PC-3 (cell line): ENCODE data around the gene TNFRSF12A. TPM values are rescaled to one million over a fixed set of nuclear protein-coding genes. Genes with fewer than 3 reads are reported as not detected.

Experiments used
- ATAC-seq: fragments of 200-7000 bp; cut with Tn5 transposase; 2 replicates; pipeline ENCODE4 v1.9.1; 2020; ENCODE audit warnings: mild to moderate bottlenecking, moderate library complexity
- BruUV-seq: library from RNA; stranded (reverse); fragments of 400-500 nt; replicated peaks from 2 replicates; lab custom pipeline; 2021; lab: Mats Ljungman, UMichigan
- CTCF ChIA-PET: fragments of 300-600 bp; sonication (Branson Sonifier 250); formaldehyde crosslinking; loops from one replicate; lab custom pipeline; 2022; ENCODE audit warnings: antibody characterized with exemption; lab: Charles Lee
- POLR2A ChIA-PET: fragments of 300-600 bp; sonication (Branson Sonifier 250); formaldehyde crosslinking; loops from one replicate; lab custom pipeline; 2022; ENCODE audit warnings: antibody characterized with exemption; ENCODE audit not compliant: unreplicated experiment; lab: Charles Lee
- DNase-seq: peaks from one replicate; pipeline ENCODE4 v3.0.0-alpha.2; 2015
- H2AFZ ChIP-seq: fragments of 300-600 bp; sonication (generic); 2 replicates; pipeline ENCODE4 v1.6.0; 2016; ENCODE audit warnings: antibody characterized with exemption, low read length
- H3F3A ChIP-seq: fragments of 300-600 bp; sonication (generic); one replicate; pipeline ENCODE4 v1.6.0; 2017; ENCODE audit warnings: antibody characterized with exemption, low read length, control low read depth, mild to moderate bottlenecking; ENCODE audit not compliant: unreplicated experiment
- H3K27ac ChIP-seq: fragments of 300-600 bp; sonication (generic); 2 replicates; pipeline ENCODE4 v1.5.1; 2016; ENCODE audit warnings: mild to moderate bottlenecking, low read length
- H3K27me3 ChIP-seq: fragments of 300-600 bp; sonication (generic); 2 replicates; pipeline ENCODE4 v1.6.1; 2016; ENCODE audit warnings: low read length, mixed read lengths
- H3K36me3 ChIP-seq: fragments of 300-600 bp; sonication (generic); 2 replicates; pipeline ENCODE4 v1.6.1; 2016; ENCODE audit warnings: low read depth, mixed run types, low read length, mixed read lengths
- H3K4me1 ChIP-seq: fragments of 300-600 bp; sonication (generic); 2 replicates; pipeline ENCODE4 v1.5.1; 2016; ENCODE audit warnings: low read length; ENCODE audit not compliant: insufficient read depth
- H3K4me2 ChIP-seq: fragments of 300-600 bp; sonication (generic); 2 replicates; pipeline ENCODE4 v1.6.0; 2016; ENCODE audit warnings: low read length
- H3K4me3 ChIP-seq: fragments of 300-600 bp; sonication (generic); 2 replicates; pipeline ENCODE4 v1.5.1; 2016; ENCODE audit warnings: mild to moderate bottlenecking, low read length, mixed read lengths
- H3K79me2 ChIP-seq: fragments of 300-600 bp; sonication (generic); 2 replicates; pipeline ENCODE4 v1.6.1; 2017; ENCODE audit warnings: low read length, mixed read lengths
- H3K9ac ChIP-seq: fragments of 300-600 bp; sonication (generic); 2 replicates; pipeline ENCODE4 v1.6.0; 2016; ENCODE audit warnings: mild to moderate bottlenecking, low read length
- H3K9me2 ChIP-seq: fragments of 300-600 bp; sonication (generic); replicated peaks from 2 replicates; pipeline ENCODE4 v1.6.1; 2016; ENCODE audit warnings: mixed run types, low read length, mixed read lengths
- H3K9me3 ChIP-seq: fragments of 300-600 bp; sonication (generic); 2 replicates; pipeline ENCODE4 v1.6.1; 2016; ENCODE audit warnings: low read length, mixed read lengths
- H4K20me1 ChIP-seq: fragments of 300-600 bp; sonication (generic); 2 replicates; pipeline ENCODE4 v1.6.1; 2016; ENCODE audit warnings: low read length, mixed read lengths
- EZH2 ChIP-seq: fragments of 300-600 bp; sonication (generic); IDR thresholded peaks from one replicate; pipeline ENCODE4 v1.6.1; 2017; ENCODE audit warnings: antibody characterized with exemption, mild to moderate bottlenecking, low read length; ENCODE audit not compliant: unreplicated experiment
- EZH2phosphoT487 ChIP-seq: fragments of 300-600 bp; sonication (generic); IDR thresholded peaks from 2 replicates; pipeline ENCODE4 v1.6.1; 2018; ENCODE audit warnings: mild to moderate bottlenecking, antibody characterized with exemption, low read length, borderline replicate concordance
- intact Hi-C: fragments of 100-400 bp; cut with micrococcal nuclease; formaldehyde crosslinking; loops from 2 replicates; pipeline ENCODE4 v1.9.0; 2023
- total RNA-seq: library from RNA; depleted of rRNA; stranded (reverse); fragments of >200 nt; gene quantifications from 2 replicates; pipeline ENCODE4 v1.2.3, GENCODE V29; 2014
- TF ChIP-seq, protein P1 (sequence below): fragments of 300-600 bp; sonication (generic); conservative IDR thresholded peaks from 2 replicates; pipeline ENCODE4 v1.5.1; 2017; ENCODE audit warnings: antibody characterized with exemption, low read depth, mild to moderate bottlenecking, low read length

Gene TNFRSF12A
- total RNA-seq, 1 experiment from 2014 or later: 713 TPM

GRCh38 chr16:2987286-2987685 lies 32.9 kb upstream of the TNFRSF12A start:
- Histone ChIP-seq H3K9ac (no peak overlapping the region), H3K4me2 (no peak overlapping the region), H3K4me3 (no peak overlapping the region), H3F3A (no peaks in the 10 kb centered on the region), H3K36me3 (no peaks in the 10 kb centered on the region), H3K27me3 (no peaks in the 10 kb centered on the region), H3K27ac (no peak overlapping the region), H4K20me1 (no peaks in the 10 kb centered on the region), H3K9me3 (no peaks in the 10 kb centered on the region), H3K79me2 (no peaks in the 10 kb centered on the region), H3K9me2 (no peaks in the 10 kb centered on the region), H3K4me1 (peaks cover 8% of the 10 kb centered on the region), H2AFZ (no peak overlapping the region)
- no TSS peak for BruUV-seq
- ATAC-seq: no peak
- ChIA-PET CTCF (no interaction called here), POLR2A (no interaction called here)
- DNase-seq: no peak
- TF ChIP-seq, protein P1, sequence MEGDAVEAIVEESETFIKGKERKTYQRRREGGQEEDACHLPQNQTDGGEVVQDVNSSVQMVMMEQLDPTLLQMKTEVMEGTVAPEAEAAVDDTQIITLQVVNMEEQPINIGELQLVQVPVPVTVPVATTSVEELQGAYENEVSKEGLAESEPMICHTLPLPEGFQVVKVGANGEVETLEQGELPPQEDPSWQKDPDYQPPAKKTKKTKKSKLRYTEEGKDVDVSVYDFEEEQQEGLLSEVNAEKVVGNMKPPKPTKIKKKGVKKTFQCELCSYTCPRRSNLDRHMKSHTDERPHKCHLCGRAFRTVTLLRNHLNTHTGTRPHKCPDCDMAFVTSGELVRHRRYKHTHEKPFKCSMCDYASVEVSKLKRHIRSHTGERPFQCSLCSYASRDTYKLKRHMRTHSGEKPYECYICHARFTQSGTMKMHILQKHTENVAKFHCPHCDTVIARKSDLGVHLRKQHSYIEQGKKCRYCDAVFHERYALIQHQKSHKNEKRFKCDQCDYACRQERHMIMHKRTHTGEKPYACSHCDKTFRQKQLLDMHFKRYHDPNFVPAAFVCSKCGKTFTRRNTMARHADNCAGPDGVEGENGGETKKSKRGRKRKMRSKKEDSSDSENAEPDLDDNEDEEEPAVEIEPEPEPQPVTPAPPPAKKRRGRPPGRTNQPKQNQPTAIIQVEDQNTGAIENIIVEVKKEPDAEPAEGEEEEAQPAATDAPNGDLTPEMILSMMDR: no peak
- TF ChIP-seq EZH2 (no peak), EZH2phosphoT487 (no peak)
- intact Hi-C loops: no loop called here

DNA sequence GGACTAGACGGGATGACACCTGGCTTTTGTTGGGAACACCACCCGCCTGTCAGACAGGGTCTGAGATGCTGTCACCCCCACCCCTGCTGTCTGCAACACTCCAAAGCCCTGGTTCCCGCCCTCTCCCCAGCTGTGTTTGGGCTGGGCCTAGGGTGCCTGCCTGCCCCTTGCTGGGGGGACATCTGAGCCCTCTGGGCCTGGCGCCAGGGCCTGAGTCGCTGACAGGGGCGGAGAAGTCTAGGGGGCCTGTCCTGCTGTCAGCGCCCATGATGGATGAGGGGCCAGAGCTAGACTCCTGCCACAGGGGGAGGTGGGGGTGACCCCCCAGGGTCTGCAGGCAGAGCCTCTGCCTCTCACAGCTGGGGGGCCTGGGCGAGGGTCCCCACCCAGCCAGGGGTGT lies 32.3 kb upstream of the TNFRSF12A start:
- no peak overlapping the region for H3K4me2 ChIP-seq
- H3K9ac ChIP-seq: no peak overlapping the region
- no peaks in the 10 kb centered on the region for H3K9me3 ChIP-seq
- intact Hi-C loops: no loop called here
- ChIA-PET CTCF (no interaction called here), POLR2A (no interaction called here)
- H3K4me3 ChIP-seq: no peak overlapping the region
- H3K9me2 ChIP-seq: no peaks in the 10 kb centered on the region
- H3K4me1 ChIP-seq: peaks cover 13% of the 10 kb centered on the region
- BruUV-seq: no TSS peak
- H3K27me3 ChIP-seq: no peaks in the 10 kb centered on the region
- ATAC-seq (no peak), DNase-seq (no peak)
- H2AFZ ChIP-seq: no peak overlapping the region
- TF ChIP-seq, protein P1: no peak
- TF ChIP-seq EZH2phosphoT487 (no peak), EZH2 (no peak)
- no peaks in the 10 kb centered on the region for H3K79me2 ChIP-seq
- no peaks in the 10 kb centered on the region for H3F3A ChIP-seq
- no peaks in the 10 kb centered on the region for H4K20me1 ChIP-seq
- no peaks in the 10 kb centered on the region for H3K36me3 ChIP-seq
- no peak overlapping the region for H3K27ac ChIP-seq

DNA sequence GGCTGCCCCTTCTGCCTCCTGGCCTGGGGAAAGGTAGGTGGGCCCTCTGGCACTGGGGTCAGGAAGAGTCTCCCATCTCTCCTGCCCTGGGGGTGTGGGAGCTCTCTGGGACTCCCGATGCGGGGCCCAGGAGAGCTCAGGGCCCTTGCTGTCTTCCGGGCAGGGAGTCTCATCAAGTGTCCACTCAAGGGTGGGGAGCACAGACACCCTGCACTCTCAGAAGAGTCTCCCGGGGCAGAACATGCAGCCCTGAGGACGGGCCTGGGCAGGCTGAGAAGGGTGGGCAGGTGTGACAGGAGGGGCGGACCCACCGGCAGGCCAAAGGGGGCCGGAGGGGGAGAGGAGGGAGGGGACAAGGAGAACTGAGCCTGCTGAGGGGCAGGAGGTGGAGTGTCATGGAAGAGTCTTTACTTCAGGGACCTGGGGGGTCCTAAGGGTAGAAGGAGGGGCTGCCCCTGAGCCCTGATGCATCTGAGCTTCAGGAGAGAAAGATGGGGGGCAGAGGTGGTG lies 31.5 kb upstream of the TNFRSF12A start:
- H3K27ac ChIP-seq: no peak overlapping the region
- H3K9me3 ChIP-seq: no peaks in the 10 kb centered on the region
- H2AFZ ChIP-seq: no peak overlapping the region
- POLR2A ChIA-PET: no interaction called here
- ATAC-seq: no peak
- no peaks in the 10 kb centered on the region for H3K79me2 ChIP-seq
- DNase-seq: no peak
- intact Hi-C loops: no loop called here
- no peak for TF ChIP-seq EZH2
- TF ChIP-seq EZH2phosphoT487: no peak
- TF ChIP-seq, protein P1: no peak
- no peak overlapping the region for H3K9ac ChIP-seq
- no peak overlapping the region for H3K4me3 ChIP-seq
- CTCF ChIA-PET: no interaction called here
- H3K4me2 ChIP-seq: no peak overlapping the region
- no peaks in the 10 kb centered on the region for H3K27me3 ChIP-seq
- H3K36me3 ChIP-seq: no peaks in the 10 kb centered on the region
- H4K20me1 ChIP-seq: no peaks in the 10 kb centered on the region
- peaks cover 19% of the 10 kb centered on the region for H3K4me1 ChIP-seq
- H3K9me2 ChIP-seq: no peaks in the 10 kb centered on the region
- no TSS peak for BruUV-seq
- no peaks in the 10 kb centered on the region for H3F3A ChIP-seq
